Effector CD8-positive, alpha-beta T cell (primary cell): ENCODE measurements around the gene FAM118A.
A peak's percentile ranks its signal among the peaks of the same experiment; 100 is the strongest.
"Not testable (repeated sequence)": the region's sequence is repeated elsewhere in the genome, so short reads cannot be mapped to it uniquely, and the experiment has no call there.

Experiments
- DNase-seq: peaks from one replicate; lab custom pipeline; 2025; lab: John Stamatoyannopoulos, UW

Gene FAM118A

DNA sequence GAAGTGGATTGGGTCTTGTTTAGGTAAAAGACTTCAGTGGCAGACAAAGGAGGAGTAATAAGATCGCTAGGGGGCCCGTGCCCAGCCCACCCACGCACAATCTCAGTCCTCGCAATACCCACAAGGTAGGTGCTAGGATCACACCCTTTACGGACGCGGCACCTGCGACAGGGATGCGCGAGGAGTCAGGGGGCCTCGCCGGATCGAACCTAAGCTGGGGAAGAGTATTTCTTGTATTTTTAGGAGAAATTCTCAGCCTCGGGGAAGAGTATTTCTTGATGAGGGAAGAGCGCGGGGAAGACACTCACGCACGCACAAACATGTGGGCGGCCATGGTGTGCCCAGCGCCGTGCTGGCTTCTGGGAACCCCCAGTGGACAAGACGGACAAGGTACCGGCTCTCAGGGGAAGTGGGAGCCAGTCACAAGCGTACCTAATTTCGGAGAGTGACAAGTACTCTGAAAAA is 745 bp upstream of the FAM118A start:
- no peak for DNase-seq

DNA sequence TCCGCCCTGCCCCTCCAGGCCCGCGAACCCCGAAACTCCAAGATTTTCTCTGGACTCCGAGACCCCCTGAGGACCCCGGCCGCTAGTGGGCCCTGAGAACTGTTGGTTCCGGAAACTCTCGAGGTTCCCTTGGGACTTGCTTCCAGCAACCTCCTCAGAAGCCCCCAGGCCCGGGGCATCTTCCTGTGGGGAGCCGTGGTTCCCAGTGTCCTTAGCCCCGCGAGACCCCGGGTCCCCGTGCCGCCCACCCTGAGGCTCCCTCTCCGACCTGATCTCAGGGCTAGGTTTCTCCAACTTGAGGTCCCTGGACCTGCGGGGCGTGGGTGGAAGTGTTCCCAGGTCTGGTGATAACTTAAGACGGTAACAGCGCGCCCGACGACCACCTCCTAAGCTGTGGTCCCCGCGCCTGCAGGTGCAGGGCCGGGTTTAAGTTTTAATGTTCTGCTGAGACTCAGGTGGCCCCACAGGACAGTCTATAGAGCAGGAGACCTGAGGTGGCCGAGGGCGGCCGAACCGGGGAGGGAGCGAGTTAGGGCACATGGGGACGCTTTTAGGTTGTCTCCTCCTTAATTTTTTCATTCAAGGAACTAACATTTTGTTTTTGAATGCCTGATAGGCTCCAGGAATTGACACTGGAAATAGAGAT is 720 bp downstream of the FAM118A start:
- no peak for DNase-seq

DNA sequence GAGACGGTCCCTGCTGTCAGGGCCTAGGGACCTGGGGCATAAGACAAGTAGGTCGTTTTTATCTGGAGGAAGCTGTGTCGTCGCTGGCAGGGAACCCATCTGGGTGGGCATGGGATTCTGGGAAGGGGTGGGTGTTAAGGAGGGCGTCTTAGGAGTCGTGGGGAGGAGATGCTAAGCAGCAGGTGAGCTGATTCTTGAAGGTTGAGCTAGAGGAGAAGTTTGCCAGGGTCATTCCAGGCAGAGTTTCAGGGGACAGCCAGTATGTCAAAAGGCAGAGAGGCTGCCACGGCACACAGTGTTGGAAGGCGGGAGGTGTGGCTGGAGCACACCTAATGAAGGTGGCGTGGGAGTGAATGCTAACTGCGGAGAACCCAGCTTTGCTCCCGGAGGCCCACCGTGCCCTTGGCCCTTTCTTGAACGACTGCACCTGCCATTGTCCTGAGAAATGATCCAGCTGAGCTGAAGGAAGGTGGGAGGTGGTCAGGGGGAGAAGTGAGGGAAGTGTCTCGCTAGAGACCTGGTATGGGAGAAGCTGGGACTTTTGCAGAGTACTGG is 1.3 kb downstream of the FAM118A start:
- no peak for DNase-seq

DNA sequence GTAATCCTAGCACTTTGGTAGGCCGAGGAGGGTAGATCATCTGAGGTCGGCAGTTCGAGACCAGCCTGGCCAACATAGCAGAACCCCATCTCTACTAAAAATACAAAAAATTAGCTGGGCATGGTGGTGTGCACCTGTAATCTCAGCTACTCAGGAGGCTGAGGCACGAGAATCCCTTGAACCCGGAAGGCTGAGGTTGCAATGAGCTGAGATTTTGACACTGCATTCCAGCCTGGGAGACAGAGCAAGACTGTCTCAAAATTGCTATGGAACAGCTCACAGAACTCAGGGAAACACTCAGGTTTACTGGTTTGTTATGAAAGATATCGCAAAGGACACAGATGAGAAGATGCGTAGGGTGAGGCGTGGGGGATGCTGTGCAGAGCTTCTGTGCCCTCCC is 2.7 kb downstream of the FAM118A start:
- no peak for DNase-seq

DNA sequence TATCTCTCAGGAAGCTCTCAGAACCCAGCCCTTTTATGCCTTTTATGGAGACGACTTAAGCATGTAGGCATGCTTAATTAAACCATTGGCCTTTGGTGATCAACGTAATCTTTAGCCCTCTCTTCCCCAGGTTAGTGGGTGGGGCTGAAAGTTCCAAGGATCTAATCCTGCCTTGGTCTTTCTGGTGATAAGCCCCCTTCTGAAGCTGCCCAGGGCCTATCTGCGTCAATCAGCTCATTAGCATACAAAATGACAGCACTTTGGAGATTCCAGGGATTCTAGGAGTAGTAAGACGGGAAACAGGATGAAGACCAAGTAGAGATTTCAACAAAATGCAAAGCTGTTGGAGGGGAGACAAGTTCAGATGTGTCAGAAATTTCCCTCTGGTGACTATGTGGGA is 3.1 kb downstream of the FAM118A start:
- no peak for DNase-seq

DNA sequence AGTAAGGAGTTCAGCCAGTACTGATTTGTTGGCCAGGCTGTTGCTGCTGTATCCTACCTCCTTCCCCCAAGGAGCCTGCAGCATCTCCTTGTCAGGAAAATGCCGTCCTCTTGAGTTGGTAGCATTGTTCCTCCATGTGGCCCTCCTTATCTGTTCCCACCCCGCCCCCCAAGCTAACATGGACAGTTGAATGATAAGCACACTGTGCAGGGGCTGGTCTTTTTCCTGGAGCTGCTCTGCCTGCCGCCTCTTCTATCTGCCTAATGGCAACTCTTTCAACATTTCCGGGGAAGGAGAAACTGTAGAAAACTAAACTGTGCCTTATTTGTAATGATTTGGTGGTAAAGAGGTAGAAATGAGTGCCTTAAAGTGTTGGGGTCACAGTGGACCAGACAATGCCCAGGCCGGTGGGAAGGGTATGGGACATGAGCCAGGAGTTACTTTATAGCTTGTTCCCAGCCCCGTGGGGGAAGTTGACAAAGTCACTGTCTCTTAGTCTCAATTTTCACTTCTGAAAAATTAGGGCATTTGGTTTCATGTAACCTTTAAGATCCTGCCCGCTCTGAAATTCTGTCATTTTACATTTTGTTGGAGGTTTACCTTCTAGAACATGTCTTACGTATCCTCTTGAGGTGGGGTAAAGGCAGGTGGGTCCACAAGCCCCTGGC is 4.5 kb downstream of the FAM118A start:
- DNase-seq: no peak

DNA sequence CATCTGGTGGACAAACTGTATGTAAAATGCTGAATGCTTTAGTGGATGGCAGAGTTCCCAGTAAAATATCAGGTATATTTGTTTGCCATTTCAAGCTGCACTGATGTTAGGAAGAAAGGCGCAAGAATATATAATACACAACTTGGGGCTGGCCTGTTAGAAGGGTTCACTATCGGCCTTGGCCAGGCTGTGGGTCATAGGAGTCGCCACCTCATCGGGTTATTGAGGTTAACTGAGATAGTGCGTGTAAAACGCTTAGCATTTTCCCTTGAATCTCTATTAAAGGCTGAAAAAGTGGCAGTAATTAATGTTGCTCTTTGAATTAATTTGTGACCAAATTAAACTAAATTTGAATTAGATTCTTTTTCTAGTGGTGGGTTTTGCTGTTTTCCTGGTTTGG is 5.1 kb downstream of the FAM118A start:
- no peak for DNase-seq

DNA sequence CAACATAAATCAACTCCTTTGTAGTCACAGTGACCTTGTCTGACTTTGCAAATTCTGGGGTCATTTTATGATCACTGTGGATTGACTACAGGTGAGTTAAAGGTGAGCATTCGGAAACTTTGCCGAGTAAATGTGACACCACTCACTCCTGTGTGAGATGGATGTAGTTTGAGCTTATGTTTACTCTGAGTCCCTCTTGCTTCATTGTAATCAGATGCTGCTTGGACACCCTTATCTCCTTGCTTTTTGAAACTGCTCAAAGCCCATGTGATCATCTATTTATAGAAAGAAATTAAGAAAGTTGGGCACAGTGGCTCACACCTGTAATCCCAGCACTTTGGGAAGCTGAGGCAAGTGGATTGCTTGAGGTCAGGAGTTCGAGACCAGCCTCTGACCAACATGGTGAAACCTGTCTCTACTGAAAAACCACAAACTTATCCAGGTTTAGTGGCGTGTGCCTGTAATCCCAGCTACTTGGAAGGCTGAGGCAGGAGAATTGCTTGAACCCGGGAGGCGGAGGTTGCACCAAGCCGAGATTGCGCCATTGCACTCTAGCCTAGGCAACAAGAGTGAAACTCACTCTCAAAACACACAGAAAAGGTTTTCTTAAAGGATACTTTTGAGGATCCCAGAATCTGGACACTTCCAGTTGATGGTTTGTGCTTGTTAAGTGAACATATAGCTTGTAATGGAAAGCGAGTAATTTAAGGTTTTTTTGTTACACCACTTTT is 7.2 kb downstream of the FAM118A start:
- no peak for DNase-seq

DNA sequence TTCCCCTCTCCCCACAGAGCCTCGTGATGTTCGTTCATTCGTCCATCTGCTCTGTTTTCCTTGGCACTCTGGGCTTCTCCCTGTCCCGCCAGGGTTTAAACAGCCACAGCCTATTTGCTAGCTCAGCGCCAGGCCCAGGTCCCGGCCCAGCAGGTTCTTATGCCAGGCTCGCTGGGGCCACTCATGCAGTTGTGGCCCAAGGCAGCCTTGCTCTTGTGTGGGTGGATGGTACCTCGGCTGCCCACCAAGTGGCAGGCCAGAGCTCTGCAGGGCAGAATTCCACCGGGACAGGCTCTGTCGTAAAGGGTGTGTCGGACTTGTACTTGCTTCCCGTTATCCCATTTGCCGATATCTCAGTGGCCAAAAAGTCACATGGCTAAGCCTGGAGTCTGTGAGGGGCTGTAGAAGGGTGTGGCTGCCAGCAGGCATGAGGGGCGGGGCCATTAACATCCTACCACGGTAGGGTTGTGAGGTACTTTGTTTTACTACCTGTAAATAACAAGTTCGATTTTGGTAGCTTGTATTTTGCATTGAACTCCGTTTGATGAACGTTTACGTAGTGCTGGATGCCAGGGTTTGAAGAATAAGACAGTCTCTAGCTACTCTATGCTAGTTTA is 7.9 kb downstream of the FAM118A start:
- DNase-seq: no peak

DNA sequence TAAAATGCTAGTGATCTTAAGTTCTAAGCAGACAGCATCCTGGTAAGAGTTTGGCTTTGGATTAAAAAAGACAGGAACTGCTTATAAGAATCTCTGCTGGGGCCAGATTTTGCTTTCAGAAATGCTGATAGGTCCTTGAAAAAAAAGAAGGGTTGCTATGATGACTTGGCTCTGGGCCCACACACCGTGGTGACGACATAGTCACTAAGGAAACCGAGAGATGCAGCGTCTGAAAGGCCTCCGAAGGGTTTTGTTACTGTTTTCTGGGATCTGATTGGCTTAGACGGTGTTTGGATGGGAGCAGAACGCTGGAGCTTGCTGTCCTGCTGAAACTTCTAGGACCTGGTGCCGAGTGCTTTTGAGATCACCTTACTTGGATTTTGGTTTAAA is 8.4 kb downstream of the FAM118A start:
- DNase-seq: peak; percentile 86

DNA sequence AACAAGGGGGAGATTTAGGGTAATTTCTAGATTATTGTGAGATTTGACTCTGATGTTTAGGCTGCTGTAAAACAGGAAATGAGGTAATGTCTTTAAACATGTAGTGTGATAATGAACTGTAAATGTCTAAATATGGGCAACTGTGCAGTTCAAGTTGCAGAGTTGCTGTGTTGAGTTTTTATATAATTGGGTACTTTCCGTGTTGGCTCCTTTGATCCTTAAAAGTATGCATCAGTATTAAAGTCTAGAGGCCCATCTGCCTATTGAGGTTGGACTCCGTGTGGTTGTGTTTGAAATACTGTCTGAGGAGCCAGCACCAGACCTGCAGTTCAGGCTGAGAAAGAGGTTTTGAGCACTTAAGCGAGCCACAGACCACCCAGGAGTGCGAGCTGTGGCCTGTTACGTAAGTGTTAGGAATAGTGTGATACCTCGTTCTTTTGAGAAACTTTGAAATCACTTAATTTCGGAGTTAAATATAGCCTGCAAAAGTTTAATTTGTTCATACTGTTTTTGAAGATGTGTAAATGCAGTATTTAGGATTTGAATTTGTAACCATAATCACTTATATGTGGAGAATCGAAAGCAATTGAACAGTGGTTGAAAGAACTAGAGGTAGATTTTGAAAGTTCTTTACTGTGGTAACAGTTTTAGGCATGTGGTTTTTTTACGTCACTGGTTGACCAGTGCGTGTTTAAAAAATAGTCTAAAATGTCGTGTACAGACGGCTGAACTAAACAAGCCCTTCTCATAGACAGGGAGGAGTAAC is 9.0 kb downstream of the FAM118A start:
- DNase-seq: peak; percentile 43

DNA sequence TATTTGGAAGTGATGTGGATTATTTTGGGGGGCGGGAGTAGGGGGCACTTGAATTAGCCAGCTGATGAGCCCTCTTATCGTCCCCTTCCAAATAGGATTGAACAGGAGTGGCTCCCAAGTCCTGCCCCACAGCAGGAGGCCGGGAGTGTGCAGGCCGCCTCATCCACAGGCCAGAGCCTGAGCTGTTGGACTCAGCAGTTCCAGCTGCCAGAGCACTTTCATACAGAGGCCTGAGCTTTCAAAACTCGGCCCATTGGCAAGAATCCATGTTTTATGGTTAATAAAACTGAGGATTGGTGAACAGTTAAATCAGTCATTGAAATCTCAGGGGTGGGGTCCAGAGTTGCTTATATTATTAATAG is 9.6 kb downstream of the FAM118A start:
- no peak for DNase-seq

DNA sequence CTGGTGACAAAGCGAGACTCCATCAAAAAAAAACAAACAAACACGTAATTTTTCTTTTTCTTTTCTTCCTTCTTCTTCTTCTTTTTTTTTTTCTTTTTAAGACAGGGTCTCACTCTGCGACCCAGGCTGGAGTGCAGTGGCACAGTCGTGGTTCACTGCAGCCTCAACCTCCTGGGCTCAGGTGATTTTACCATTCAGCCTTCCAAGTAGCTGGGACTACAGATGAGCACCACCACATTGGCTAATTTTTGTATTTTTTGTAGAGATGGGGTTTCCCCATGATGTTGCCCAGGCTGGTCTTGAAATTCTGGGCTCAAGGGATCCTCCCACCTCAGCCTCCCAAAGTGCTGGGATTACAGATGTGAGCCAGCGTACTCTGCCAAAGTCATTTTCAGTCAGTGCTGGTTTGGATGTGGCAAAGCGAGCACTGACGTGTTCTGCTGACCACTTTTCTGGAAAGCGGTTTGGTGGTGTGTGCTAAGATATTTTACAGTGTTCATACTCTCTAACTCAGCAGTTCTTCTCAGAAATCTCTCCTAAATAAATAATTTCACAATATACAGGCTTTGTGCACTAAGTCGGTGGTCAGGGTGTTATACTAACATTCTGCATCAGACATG is 10.7 kb downstream of the FAM118A start:
- DNase-seq: no peak

DNA sequence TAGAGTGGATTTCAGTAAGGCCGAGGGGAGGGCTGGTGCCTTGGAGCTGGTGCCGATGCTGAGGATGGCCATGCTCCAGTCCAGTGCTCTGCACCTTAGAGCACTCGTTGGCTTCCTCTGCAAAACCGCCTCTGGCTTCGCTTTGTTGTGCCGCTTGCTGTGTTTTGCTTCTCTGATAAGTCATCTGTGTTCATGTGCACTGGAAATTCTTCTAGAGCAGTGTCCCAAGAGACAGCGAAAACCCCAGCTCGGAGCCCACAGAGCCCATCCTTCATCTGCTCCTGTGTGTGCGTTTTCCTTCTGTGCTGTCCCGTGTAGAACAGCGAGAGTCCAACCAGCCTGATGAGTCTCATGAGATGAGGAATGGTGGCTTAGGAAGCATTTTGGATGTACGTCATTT is 12.1 kb downstream of the FAM118A start:
- DNase-seq: no peak

DNA sequence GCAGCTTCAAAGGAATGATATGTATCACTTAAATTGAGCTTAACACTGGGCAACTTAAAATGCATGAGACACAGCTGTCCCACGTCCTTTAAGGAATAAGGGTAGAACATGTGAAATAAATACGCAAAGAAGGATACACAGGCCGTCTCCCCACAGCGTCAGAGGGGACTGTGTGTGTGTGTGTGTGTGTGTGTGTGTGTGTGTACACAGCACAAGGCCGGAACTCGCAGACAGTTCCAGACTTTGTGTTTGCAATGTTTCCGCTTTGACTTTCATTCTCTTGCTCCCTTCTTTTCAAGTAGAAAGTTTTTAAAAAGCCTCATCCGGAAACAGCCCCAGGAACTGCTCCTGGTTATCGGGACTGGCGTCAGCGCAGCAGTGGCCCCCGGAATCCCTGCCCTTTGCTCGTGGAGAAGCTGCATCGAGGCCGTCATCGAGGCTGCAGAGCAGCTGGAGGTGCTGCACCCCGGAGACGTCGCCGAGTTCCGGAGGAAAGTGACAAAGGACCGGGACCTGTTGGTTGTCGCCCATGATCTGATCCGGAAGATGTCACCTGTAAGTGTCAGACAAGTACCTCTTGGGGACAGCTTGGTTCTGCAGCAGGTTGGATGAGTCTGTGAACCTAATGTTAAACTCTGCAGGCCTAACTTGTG is 13.3 kb downstream of the FAM118A start:
- DNase-seq: no peak

DNA sequence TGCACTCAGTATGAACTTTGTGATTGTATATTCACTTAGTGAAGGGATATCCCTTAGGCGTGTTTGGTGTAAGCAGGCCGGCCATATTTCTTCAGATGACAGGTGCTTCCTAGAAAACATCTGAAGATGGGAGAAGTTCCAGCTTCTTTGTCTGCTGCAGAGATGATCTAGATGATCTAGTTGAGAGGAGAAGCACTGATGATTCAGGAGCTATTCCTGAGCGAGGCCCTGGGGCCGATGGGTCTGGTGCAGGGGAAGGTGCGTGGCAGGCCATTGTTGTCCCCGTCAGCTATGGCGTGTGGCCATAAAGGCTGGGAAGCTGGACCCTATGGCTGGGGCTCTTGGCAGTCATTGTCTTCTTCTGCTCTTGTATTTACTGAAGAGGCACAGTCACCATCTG is 14.0 kb downstream of the FAM118A start:
- no peak for DNase-seq

DNA sequence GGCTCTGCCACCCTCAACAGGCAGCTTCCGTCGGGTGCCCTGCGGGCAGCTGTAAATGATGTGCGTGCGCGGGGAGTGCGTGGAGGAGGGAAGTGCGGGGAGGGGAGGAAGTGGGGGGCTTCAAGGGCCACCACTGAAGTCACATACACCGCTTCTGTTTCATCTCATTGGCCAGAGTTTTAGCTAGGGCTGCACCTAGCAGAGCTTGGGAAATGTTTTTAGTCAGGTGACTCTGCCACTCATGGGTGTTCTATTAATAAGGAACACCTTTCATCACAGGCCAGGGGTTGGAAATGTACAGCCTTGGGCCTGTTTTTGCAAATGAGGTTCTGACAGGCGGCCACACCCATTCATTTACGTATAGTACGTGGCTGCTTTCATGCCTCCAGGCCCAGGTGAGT is 14.6 kb downstream of the FAM118A start:
- DNase-seq: no peak

DNA sequence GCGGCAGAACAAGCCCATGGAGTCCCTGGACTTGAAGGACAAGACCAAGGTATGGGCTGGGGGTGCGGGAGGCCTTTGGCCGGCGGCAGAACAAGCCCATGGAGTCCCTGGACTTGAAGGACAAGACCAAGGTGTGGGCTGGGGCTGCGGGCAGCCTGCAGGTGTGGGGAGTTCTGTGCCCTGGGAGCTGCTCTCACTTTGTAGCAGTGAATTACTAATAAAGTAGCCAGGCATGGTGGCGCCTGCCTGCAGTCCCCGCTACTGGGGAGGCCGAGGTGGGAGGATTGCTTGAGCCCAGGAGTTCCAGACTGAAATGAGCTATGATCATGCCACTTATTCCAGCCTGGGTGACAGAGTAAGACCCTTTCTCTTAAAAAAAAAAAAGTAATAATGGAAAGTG is 18.5 kb downstream of the FAM118A start:
- not testable (repeated sequence) for DNase-seq

DNA sequence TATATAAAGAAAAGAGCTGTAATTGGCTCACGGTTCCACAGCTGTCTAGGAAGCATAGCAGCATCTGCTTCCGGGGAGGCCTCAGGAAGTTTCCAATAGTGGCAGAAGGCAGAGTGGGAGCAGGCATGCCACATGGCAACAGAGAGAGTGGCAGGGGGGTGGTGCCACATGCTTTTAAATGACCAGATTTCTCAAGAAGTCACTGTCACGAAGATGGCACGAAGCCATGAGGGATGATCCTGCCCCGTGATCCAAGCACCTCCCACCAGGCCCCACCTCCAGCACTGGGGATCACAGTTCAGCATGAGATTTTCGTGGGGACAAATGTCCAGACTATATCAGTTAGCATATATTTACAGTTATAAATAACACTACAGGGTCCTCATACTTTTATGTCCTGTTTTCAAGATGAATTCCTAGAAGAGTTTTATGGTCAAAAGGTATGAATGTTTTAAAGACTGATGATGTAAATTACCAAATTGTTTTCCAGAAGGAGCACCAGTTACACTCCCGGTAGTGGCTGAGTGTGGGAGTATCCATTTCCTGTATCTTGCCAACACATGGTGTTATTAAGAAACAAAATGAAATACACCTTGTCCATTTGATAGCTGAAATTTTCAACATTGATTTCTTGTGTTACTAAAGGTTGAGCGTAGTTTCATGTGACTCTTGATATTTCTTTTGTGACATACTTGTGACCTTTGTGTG is 19.2 kb downstream of the FAM118A start:
- no peak for DNase-seq

DNA sequence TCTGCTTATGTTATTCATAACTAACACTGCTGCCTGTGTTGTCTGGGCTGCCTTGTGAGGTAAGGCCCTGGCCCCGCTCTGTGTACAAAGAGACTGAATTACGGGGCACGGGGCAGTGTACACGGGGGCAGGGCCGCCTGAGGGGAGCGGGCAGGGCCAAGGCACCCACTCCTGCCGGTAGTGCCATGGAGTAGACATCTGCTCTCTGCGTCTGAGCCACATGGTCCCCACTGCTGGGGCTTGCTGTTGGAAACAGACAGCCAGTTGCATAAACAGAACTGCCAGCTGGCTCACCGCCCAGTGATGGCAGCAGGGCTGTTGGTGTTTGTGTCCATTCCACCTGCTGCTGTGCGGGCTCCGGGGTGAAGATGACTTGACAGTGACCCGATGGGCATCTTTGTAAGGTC is 19.8 kb downstream of the FAM118A start:
- DNase-seq: no peak
